GM21619 (cell line): ENCODE measurements around the gene PHF13.

Source experiments
- ATAC-seq: cut with Tn5 transposase; IDR thresholded peaks from one replicate; pipeline ENCODE4 v1.9.1; 2021; ENCODE audit not compliant: unreplicated experiment

Gene PHF13

GRCh38 chr1:6613361-6614018 is at the start of gene PHF13:
Gene PHF13 (plus strand): TSS chr1:6613731. CDS start chr1:6614067, 336 bp downstream.
- ATAC-seq, result peak; percentile 89

- no peak for ATAC-seq
These were observed 44.5 kb upstream of the PHF13 start for GRCh38 chr1:6569033-6569432.

GRCh38 chr1:6570100-6570499 is 43.4 kb upstream of the PHF13 start:
- ATAC-seq, result no peak

GRCh38 chr1:6570987-6571386 is 42.5 kb upstream of the PHF13 start:
- ATAC-seq, result no peak

DNA sequence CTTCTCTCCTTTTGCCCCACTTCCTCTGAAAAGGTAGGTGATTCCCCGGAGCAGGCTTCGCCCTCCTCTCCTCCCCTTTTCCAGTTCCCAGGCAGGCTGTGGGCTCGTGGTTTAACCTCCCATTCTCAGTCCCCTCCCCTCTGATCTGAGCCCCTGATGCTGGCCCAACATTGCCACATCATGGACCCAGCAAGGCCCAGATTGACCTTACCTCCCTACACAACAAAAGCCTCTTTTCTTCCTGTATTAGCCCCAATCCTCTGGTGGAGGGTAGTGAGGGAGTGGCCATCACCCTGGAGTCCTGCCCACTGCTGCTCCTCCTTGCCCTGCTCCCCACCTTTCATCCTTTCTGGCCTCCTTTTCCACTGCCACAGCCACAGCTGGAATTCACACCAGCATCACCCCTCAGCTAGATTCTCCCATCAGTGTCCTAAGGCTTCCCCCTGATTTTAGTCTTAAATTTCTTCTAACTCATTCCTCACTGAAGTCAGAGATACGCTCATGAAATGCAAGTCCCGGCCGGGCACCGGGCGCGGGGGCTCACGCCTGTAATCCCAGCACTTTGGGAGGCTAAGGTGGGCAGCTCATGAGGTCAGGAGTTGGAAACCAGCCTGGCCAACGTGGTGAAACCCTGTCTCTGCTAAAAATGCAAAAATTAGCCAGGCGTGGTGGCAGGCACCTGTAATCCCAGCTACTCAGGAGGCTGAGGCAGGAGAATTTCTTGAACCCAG is 40.7 kb upstream of the PHF13 start:
- no peak for ATAC-seq

- no peak for ATAC-seq
These were observed 39.4 kb upstream of the PHF13 start for GRCh38 chr1:6574025-6574620.

DNA sequence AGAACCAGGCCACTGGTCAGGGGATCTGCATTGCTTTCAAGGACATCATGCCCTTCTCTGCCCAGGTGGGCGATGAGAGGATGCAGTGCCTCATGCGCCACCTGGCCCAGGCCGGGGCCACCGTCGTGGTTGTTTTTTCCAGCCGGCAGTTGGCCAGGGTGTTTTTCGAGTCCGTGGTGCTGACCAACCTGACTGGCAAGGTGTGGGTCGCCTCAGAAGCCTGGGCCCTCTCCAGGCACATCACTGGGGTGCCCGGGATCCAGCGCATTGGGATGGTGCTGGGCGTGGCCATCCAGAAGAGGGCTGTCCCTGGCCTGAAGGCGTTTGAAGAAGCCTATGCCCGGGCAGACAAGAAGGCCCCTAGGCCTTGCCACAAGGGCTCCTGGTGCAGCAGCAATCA is 38.7 kb upstream of the PHF13 start:
- no peak for ATAC-seq

DNA sequence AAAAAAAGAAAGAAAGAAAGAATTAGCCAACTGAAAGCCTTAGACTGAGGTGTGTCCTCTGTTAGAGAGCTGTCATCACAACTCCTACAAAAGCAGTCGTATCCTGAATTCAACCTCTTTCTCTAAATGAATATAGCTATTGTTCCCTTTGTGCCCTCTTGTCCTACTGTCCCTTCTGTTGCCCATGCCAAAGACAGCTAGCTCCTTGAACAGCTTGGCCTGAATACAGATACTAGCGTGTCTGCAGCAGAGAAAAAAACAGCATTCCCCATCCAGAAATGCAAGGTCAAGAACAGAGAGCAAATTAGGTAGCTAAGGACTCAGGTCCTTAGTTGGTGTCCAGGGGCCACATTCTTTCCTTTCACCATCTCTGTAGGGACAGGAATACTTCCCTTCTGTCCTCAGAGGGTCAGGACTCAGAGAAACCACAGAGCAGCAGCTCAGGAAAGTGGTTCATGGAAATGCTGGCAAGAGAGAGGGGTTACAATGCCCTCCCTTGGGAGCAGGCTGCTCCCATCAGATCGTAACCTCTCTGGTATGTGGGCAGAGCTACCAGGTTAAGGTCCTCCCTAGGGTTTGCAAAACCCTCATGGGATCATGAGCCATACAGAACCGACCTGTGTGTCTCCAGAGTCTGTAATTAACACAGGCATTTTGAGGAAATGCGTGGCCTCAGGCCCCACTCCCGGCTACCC is 35.6 kb upstream of the PHF13 start:
- ATAC-seq, result no peak

DNA sequence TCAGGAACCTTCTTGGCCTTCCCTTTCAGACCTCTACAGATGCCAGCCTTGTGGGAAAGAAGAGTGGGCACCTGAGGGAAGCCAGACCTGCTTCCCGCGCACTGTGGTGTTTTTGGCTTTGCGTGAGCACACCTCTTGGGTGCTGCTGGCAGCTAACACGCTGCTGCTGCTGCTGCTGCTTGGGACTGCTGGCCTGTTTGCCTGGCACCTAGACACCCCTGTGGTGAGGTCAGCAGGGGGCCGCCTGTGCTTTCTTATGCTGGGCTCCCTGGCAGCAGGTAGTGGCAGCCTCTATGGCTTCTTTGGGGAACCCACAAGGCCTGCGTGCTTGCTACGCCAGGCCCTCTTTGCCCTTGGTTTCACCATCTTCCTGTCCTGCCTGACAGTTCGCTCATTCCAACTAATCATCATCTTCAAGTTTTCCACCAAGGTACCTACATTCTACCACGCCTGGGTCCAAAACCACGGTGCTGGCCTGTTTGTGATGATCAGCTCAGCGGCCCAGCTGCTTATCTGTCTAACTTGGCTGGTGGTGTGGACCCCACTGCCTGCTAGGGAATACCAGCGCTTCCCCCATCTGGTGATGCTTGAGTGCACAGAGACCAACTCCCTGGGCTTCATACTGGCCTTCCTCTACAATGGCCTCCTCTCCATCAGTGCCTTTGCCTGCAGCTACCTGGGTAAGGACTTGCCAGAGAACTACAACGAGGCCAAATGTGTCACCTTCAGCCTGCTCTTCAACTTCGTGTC is 34.7 kb upstream of the PHF13 start:
- no peak for ATAC-seq

GRCh38 chr1:6579374-6580118 is 34.0 kb upstream of the PHF13 start, which contains the start of gene ZBTB48:
Gene ZBTB48 (plus strand): TSS chr1:6579994. CDS start chr1:6580610, 616 bp downstream.
- peak; percentile 92 for ATAC-seq

GRCh38 chr1:6580119-6580592 is 33.4 kb upstream of the PHF13 start:
- no peak for ATAC-seq

DNA sequence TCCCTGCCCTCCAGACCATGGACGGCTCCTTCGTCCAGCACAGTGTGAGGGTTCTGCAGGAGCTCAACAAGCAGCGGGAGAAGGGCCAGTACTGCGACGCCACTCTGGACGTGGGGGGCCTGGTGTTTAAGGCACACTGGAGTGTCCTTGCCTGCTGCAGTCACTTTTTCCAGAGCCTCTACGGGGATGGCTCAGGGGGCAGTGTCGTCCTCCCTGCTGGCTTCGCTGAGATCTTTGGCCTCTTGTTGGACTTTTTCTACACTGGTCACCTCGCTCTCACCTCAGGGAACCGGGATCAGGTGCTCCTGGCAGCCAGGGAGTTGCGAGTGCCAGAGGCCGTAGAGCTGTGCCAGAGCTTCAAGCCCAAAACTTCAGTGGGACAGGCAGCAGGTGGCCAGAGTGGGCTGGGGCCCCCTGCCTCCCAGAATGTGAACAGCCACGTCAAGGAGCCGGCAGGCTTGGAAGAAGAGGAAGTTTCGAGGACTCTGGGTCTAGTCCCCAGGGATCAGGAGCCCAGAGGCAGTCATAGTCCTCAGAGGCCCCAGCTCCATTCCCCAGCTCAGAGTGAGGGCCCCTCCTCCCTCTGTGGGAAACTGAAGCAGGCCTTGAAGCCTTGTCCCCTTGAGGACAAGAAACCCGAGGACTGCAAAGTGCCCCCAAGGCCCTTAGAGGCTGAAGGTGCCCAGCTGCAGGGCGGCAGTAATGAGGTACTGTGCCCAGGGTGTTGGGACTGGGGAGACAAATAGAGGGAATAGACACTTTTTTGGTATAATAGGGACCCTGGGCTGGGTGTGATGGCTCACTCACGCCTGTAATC is 32.7 kb upstream of the PHF13 start:
- ATAC-seq, result no peak

DNA sequence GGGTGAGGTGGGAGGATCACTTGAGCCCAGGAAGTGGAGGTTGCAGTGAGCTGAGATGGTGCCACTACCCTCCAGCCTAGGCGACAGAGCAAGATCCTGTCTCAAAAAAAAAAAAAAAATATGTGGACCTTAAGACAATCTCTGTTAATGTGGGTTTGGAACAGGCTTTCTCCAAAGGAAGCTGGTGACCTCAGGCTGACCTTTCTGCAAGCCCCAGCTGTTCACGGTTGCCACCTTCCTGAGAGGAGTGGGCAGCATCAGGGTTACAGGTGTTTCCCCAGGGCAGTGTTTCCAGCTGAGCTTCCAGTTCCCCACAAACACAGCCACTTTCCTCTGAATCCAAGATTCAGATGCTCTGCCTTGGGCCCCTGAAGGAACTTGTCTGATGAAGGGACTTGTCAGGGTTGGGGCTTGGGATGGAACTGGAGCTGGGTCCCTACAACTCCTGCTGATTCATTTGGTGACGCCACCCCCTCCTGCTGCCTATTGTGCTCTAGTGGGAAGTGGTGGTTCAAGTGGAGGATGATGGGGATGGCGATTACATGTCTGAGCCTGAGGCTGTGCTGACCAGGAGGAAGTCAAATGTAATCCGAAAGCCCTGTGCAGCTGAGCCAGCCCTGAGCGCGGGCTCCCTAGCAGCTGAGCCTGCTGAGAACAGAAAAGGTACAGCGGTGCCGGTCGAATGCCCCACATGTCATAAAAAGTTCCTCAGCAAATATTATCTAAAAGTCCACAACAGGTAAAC is 31.8 kb upstream of the PHF13 start:
- no peak for ATAC-seq

GRCh38 chr1:6582370-6582769 is 31.2 kb upstream of the PHF13 start:
- no peak for ATAC-seq

- no peak for ATAC-seq
These were observed 29.1 kb upstream of the PHF13 start for GRCh38 chr1:6584126-6585080.

DNA sequence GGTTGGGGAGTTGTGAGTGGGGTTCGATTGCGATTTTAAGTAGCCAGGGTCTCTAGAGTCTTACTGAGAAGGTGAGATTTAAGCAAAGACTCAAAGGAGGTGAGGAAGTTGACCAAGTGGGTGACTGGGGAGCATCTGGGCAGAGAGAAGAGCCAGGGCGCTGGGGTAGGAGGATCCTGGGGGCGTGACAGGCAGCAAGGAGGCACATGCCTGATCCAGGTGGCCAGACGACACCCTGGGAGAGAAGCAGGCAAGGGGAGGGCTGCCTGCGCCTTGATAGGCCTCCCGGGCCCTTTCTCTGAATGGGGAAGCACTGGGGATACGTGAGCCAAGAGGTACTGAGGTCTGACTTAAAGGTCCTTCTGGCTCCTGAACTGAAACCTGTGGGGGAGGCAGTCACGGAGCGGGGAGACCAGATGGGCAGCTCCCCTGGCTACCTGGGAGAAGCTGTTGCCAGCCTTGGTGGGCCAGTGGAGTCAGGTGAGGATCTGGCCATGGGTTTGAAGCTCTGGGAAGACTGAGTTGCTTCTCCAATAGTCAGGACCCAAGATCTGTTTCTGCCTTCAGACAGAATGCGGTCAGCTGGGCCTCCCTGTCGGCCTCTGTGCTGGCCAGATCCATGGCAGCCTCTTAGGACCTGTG is 28.3 kb upstream of the PHF13 start:
- no peak for ATAC-seq

DNA sequence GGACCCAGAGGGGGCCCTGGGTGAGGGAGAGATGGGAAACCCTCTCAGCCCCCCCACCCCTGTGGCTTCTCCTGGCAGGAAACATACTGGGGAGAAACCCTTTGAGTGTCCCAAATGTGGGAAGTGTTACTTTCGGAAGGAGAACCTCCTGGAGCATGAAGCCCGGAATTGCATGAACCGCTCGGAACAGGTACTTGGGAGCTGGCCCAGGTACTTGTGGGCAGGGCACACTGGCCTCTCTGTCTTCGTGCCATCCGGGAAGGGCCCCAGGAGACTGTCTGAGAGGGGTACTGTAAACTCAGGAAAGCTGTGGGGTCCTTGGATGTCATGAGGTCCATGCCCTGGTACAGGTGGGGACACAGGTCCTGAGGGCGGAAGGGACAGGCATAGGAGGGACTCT is 27.7 kb upstream of the PHF13 start:
- no peak for ATAC-seq
